GM15510 (cell line): ENCODE data around the gene DHX15.

ENCODE experiments used
- POLR2A ChIP-seq: IDR thresholded peaks from 3 replicates; pipeline ENCODE4 v1.6.1; 2011; ENCODE audit warnings: borderline replicate concordance; ENCODE audit not compliant: insufficient read length; ENCODE audit errors: extremely low read depth

The DHX15 gene

GRCh38 chr4:24529555-24529954 lies 54.8 kb downstream of the DHX15 start:
- TF ChIP-seq POLR2A: no peak

- no peak for TF ChIP-seq POLR2A
Measured at GRCh38 chr4:24527371-24527770, 57.0 kb downstream of the DHX15 start.

- no peak for TF ChIP-seq POLR2A
Measured at GRCh38 chr4:24521544-24521943, 62.8 kb downstream of the DHX15 start.

GRCh38 chr4:24519649-24520048 lies 64.7 kb downstream of the DHX15 start:
- TF ChIP-seq POLR2A: no peak

GRCh38 chr4:24517676-24518075 lies 66.7 kb downstream of the DHX15 start:
- TF ChIP-seq POLR2A: no peak

GRCh38 chr4:24516926-24517325 lies 67.4 kb downstream of the DHX15 start:
- TF ChIP-seq POLR2A: no peak

- no peak for TF ChIP-seq POLR2A
Measured at GRCh38 chr4:24515698-24516097, 68.7 kb downstream of the DHX15 start.

GRCh38 chr4:24514808-24515207 lies 69.5 kb downstream of the DHX15 start:
- TF ChIP-seq POLR2A: no peak

GRCh38 chr4:24513718-24514117 lies 70.6 kb downstream of the DHX15 start:
- no peak for TF ChIP-seq POLR2A

- no peak for TF ChIP-seq POLR2A
Measured at GRCh38 chr4:24511371-24512063, 72.8 kb downstream of the DHX15 start.

- no peak for TF ChIP-seq POLR2A
Measured at GRCh38 chr4:24510091-24510490, 74.3 kb downstream of the DHX15 start.

- no peak for TF ChIP-seq POLR2A
Measured at GRCh38 chr4:24508541-24508940, 75.8 kb downstream of the DHX15 start.

GRCh38 chr4:24507439-24507838 lies 76.9 kb downstream of the DHX15 start:
- TF ChIP-seq POLR2A: no peak

GRCh38 chr4:24497221-24497620 lies 87.1 kb downstream of the DHX15 start:
- TF ChIP-seq POLR2A: no peak

GRCh38 chr4:24496597-24496996 lies 87.8 kb downstream of the DHX15 start:
- no peak for TF ChIP-seq POLR2A

- no peak for TF ChIP-seq POLR2A
Measured at GRCh38 chr4:24495388-24495787, 89.0 kb downstream of the DHX15 start.

- TF ChIP-seq POLR2A: no peak
Measured at GRCh38 chr4:24489870-24490269, 94.5 kb downstream of the DHX15 start.
